K562 (cell line): ENCODE results near the gene GIMAP7. TPM values are rescaled to one million over a fixed set of nuclear protein-coding genes. Genes with fewer than 3 reads are reported as not detected.

Experiments
- ATAC-seq: fragments of 200-7000 bp; cut with Tn5 transposase; 3 replicates; pipeline ENCODE4 v1.9.1; 2020; ENCODE audit warnings: moderate library complexity
- BruUV-seq: library from RNA; stranded (reverse); fragments of 400-500 nt; replicated peaks from 2 replicates; lab custom pipeline; 2021; lab: Mats Ljungman, UMichigan
- CTCF ChIA-PET: fragments of 300-600 bp; formaldehyde crosslinking; extraction: SDS; loops from one replicate; lab custom pipeline; 2021; ENCODE audit warnings: low intra/inter-chr PET ratio; lab: Yijun Ruan, JAX
- POLR2A ChIA-PET: fragments of 300-600, 350-650 bp; sonication (Branson Sonifier 250); formaldehyde crosslinking; extraction: SDS; loops from one replicate; lab custom pipeline; 2021; ENCODE audit warnings: antibody characterized with exemption, inconsistent platforms; lab: Yijun Ruan, JAX
- DNase-seq, 4 experiments: peaks; one replicate each; pipeline versions ENCODE4 v3.0.0 to v3.0.0-alpha.2; 2011 to 2018; ENCODE audit warnings: low spot score in 3 of 4, mixed read lengths in 3 of 4; ENCODE audit errors: extremely low read depth in 1 of 4
- FAIRE-seq: peaks from 2 replicates; lab custom pipeline; 2011; peaks lifted over from hg19 to GRCh38; lab: Jason Lieb, UNC
- H2AFZ ChIP-seq: 2 replicates; pipeline ENCODE4 v1.6.0; 2011; ENCODE audit warnings: low read depth, low read length, control low read depth, inconsistent platforms
- H3K27ac ChIP-seq: fragments of 200-600 bp; 3 replicates; pipeline ENCODE4 v1.8.0; 2011; ENCODE audit warnings: low read depth, mild to moderate bottlenecking, control low read depth, inconsistent platforms, low read length, moderate library complexity, mixed read lengths; ENCODE audit errors: extremely low read depth
- H3K27me3 ChIP-seq, 2 experiments: fragments of 300-600 bp in 1 of 2; 2 replicates in 1 of 2; 3 replicates in 1 of 2; pipeline versions ENCODE4 v1.6.0 to v1.8.0; 2011; ENCODE audit warnings: inconsistent platforms in 2 of 2, low read length in 2 of 2, mild to moderate bottlenecking in 1 of 2, mixed read lengths in 1 of 2, moderate library complexity in 1 of 2; ENCODE audit not compliant: control insufficient read depth in 2 of 2, insufficient read depth in 2 of 2
- H3K36me3 ChIP-seq: fragments of 300-600 bp; 3 replicates; pipeline ENCODE4 v1.8.0; 2011; ENCODE audit warnings: mild to moderate bottlenecking, low read length, inconsistent platforms; ENCODE audit not compliant: control insufficient read depth, insufficient read depth
- H3K4me1 ChIP-seq, 2 experiments: fragments of 200-600 bp in 1 of 2; replicated peaks in 1 of 2; 2 replicates in 1 of 2; 3 replicates in 1 of 2; pipeline versions ENCODE4 v1.5.1 to v1.8.0; 2011; ENCODE audit warnings: inconsistent platforms in 2 of 2, low read length in 2 of 2, mild to moderate bottlenecking in 1 of 2, mixed read lengths in 1 of 2, moderate library complexity in 1 of 2; ENCODE audit not compliant: control insufficient read depth in 2 of 2, insufficient read depth in 2 of 2
- H3K4me2 ChIP-seq: 2 replicates; pipeline ENCODE4 v1.6.1; 2011; ENCODE audit warnings: low read length, control low read depth, inconsistent platforms, mixed read lengths; ENCODE audit not compliant: insufficient read depth
- H3K4me3 ChIP-seq: fragments of 200-600 bp; sonication (generic), shearing (Covaris generic); 2 replicates; pipeline ENCODE4 v1.5.1; 2016; ENCODE audit warnings: control low read depth, inconsistent platforms
- H3K79me2 ChIP-seq: fragments of 200-600 bp; 3 replicates; pipeline ENCODE4 v1.8.0; 2011; ENCODE audit warnings: low read length, inconsistent platforms; ENCODE audit not compliant: control insufficient read depth, insufficient read depth
- H3K9ac ChIP-seq, 2 experiments: 2 replicates each; pipeline versions ENCODE4 v1.6.0 to v1.6.1; 2011; ENCODE audit warnings: low read depth in 2 of 2, low read length in 2 of 2, control low read depth in 1 of 2, inconsistent platforms in 1 of 2, mild to moderate bottlenecking in 1 of 2, mixed read lengths in 1 of 2; ENCODE audit not compliant: insufficient read depth in 1 of 2
- H3K9me1 ChIP-seq: one replicate; pipeline ENCODE4 v1.6.0; 2011; ENCODE audit warnings: inconsistent platforms, mild to moderate bottlenecking, low read length, moderate library complexity; ENCODE audit not compliant: control insufficient read depth, insufficient read depth
- H3K9me3 ChIP-seq: replicated peaks from 2 replicates; pipeline ENCODE4 v1.5.1; 2011; ENCODE audit warnings: low read depth, low read length, inconsistent platforms; ENCODE audit not compliant: control insufficient read depth, insufficient read depth
- H4K20me1 ChIP-seq: replicated peaks from 2 replicates; pipeline ENCODE4 v1.6.1; 2011; ENCODE audit warnings: low read length, inconsistent platforms, mixed read lengths; ENCODE audit not compliant: control insufficient read depth, insufficient read depth
- ARID2 ChIP-seq: fragments of 450-650 bp; IDR thresholded peaks from 2 replicates; pipeline ENCODE4 v1.6.1; 2017; ENCODE audit warnings: antibody characterized with exemption, mild to moderate bottlenecking
- E2F3 ChIP-seq: fragments of 250-450 bp; sonication (Bioruptor Pico); IDR thresholded peaks from 2 replicates; pipeline ENCODE4 v1.4.0; 2020; ENCODE audit warnings: mild to moderate bottlenecking
- FOXJ2 ChIP-seq: fragments of 200-800 bp; sonication (Bioruptor generic); IDR thresholded peaks from 2 replicates; pipeline ENCODE4 v1.6.1; 2016; ENCODE audit warnings: missing genetic modification characterization, missing compliant biosample characterization
- HLTF ChIP-seq: fragments of 450-650 bp; IDR thresholded peaks from 2 replicates; pipeline ENCODE4 v1.6.1; 2016
- KDM1A ChIP-seq, 2 experiments: fragments of 450-650 bp; IDR thresholded peaks; 2 replicates each; pipeline ENCODE4 v1.6.1; 2016; ENCODE audit warnings: mild to moderate bottlenecking in 2 of 2
- KDM5B ChIP-seq: fragments of 200-600 bp; sonication (generic); IDR thresholded peaks from 2 replicates; pipeline ENCODE4 v1.6.1; 2012; ENCODE audit warnings: low read depth, mild to moderate bottlenecking, moderate library complexity, low read length, control low read depth, inconsistent platforms; ENCODE audit not compliant: insufficient replicate concordance
- MAFF ChIP-seq: IDR thresholded peaks from 2 replicates; pipeline ENCODE4 v1.6.1; 2012; ENCODE audit warnings: low read length, improper control_type of control experiment
- MYBL2 ChIP-seq, 2 experiments: fragments of 450-650 bp in 1 of 2; sonication (generic) in 1 of 2; formaldehyde crosslinking in 1 of 2; IDR thresholded peaks; 2 replicates each; pipeline versions ENCODE4 v1.6.1 to v1.8.1; 2017 to 2022; ENCODE audit warnings: borderline replicate concordance in 1 of 2, inconsistent platforms in 1 of 2, low read depth in 1 of 2, mild to moderate bottlenecking in 1 of 2, missing genetic modification reagents in 1 of 2, moderate library complexity in 1 of 2
- PHF21A ChIP-seq: fragments of 450-650 bp; IDR thresholded peaks from 2 replicates; pipeline ENCODE4 v1.6.1; 2017; ENCODE audit warnings: low read depth, borderline replicate concordance
- POLR2H ChIP-seq: IDR thresholded peaks from 2 replicates; pipeline ENCODE4 v1.6.1; 2016; ENCODE audit warnings: missing genetic modification characterization, low read depth, mild to moderate bottlenecking, control low read depth, missing compliant biosample characterization, moderate library complexity
- SMARCA5 ChIP-seq: fragments of 450-650 bp; IDR thresholded peaks from 2 replicates; pipeline ENCODE4 v1.6.1; 2016
- THRA ChIP-seq: fragments of 450-650 bp; IDR thresholded peaks from 2 replicates; pipeline ENCODE4 v1.6.1; 2017; ENCODE audit warnings: mild to moderate bottlenecking, moderate library complexity
- VEZF1 ChIP-seq: fragments of 200-800 bp; sonication (Bioruptor generic); IDR thresholded peaks from 2 replicates; pipeline ENCODE4 v1.6.1; 2017; ENCODE audit warnings: missing genetic modification characterization, missing compliant biosample characterization
- ZBTB2 ChIP-seq: fragments of 450-650 bp; IDR thresholded peaks from 2 replicates; pipeline ENCODE4 v1.6.1; 2016; ENCODE audit warnings: antibody characterized with exemption
- ZNF311 ChIP-seq: fragments of 250-450 bp; sonication (Bioruptor Pico); IDR thresholded peaks from 2 replicates; pipeline ENCODE4 v1.4.0; 2020; ENCODE audit warnings: mild to moderate bottlenecking, moderate library complexity
- ZNF431 ChIP-seq: sonication (generic); formaldehyde crosslinking; IDR thresholded peaks from 2 replicates; pipeline ENCODE4 v1.8.0; 2022; ENCODE audit warnings: mild to moderate bottlenecking, missing genetic modification reagents
- ZNF589 ChIP-seq: fragments of 200-800 bp; sonication (Bioruptor generic); IDR thresholded peaks from 2 replicates; pipeline ENCODE4 v1.6.1; 2016; ENCODE audit warnings: low read depth, missing genetic modification characterization, missing compliant biosample characterization
- WGBS: fragments of 100-300 bp; shearing (Covaris generic); methylation state at CpG from one replicate; pipeline ENCODE4 v1.1.6; 2016; ENCODE audit warnings: low coverage, mixed read lengths; ENCODE audit not compliant: insufficient coverage; ENCODE audit errors: missing lambda C conversion rate; 5-methylcytosine and 5-hydroxymethylcytosine counted together
- in situ Hi-C: fragments of 300-500 bp; cut with MboI; formaldehyde crosslinking; loops from 4 replicates; pipeline ENCODE4 v1.15.0; 2018; ENCODE audit warnings: inconsistent platforms, mixed read lengths
- intact Hi-C: fragments of 100-400 bp; cut with micrococcal nuclease; formaldehyde crosslinking; loops from 2 replicates; pipeline ENCODE4 v1.14.2; 2022
- polyA plus RNA-seq, 8 experiments: library from polyadenylated mRNA; depleted of rRNA in 4 of 8; stranded (reverse) in 5 of 8; unstranded in 3 of 8; fragments of >200 nt; fragmentation: Nextera tagmentation in 2 of 8; fragmentation: Illumina TruSeq in 1 of 8; extraction: Ambion mirVana in 2 of 8; extraction: Trizol in 1 of 8; gene quantifications; 2 replicates each; pipeline versions ENCODE4 v1.2.1 to v1.2.3, GENCODE V29; 2011 to 2014; ENCODE audit warnings: inconsistent platforms in 1 of 8, missing spikeins in 1 of 8
- total RNA-seq, 7 experiments: library from RNA; depleted of rRNA in 6 of 7; stranded (reverse); fragments of >200 nt in 6 of 7; fragmentation: Illumina TruSeq in 2 of 7; extraction: Trizol in 2 of 7; gene quantifications; 2 replicates each; pipeline versions ENCODE4 v1.2.1 to v1.2.3, GENCODE V29; 2011 to 2021; ENCODE audit warnings: low replicate concordance in 1 of 7

Gene GIMAP7
- total and polyA plus RNA-seq, 9 of the 15 experiments (the other 6 are each of a cell fraction or from before 2014, with no cell fraction given), result 0.42 TPM; not detected in 8

- H3K9me3 ChIP-seq, result 0 out of 2 replicates have a peak, but pooled peaks cover 2% of the 10 kb centered on the region
- TF ChIP-seq ZNF431 (CRISPR knock-in tag) (no peak), KDM1A (IDR thresholded peaks at IDR 0.05) (no peak), VEZF1 (no peak), MYBL2 (IDR thresholded peaks at IDR 0.05; ENCODE audit: low read depth) (no peak), MYBL2 (CRISPR knock-in tag; IDR thresholded peaks at IDR 0.05; ENCODE audit: borderline replicate concordance) (no peak), KDM5B (no peak), ZNF311 (CRISPR knock-in tag) (no peak), ARID2 (no peak), MAFF (no peak), ZBTB2 (no peak), SMARCA5 (no peak), E2F3 (CRISPR knock-in tag) (no peak), POLR2H (tag) (no peak), THRA (no peak), ZNF589 (no peak), HLTF (no peak), PHF21A (no peak), FOXJ2 (tag) (no peak)
- WGBS, result 0% methylated on average over 1 of the region's 1 CpG
- H3K4me2 ChIP-seq, result no peak overlapping the region
- intact Hi-C loops, result no loop called here
- POLR2A ChIA-PET, result interaction anchor here (0.8 kb wide), 1 partner anchor 20 kb away, joined by 3 read pairs; no protein-coding TSS in a partner anchor
- no peaks in the 10 kb centered on the region for H4K20me1 ChIP-seq
- BruUV-seq, result no TSS peak
- no peak overlapping the region for H3K27ac ChIP-seq
- H3K4me3 ChIP-seq, result no peak overlapping the region
- no peaks in the 10 kb centered on the region for H3K9me1 ChIP-seq
- H3K27me3 ChIP-seq, result peaks cover 0 to 5% of the 10 kb centered on the region in 2 experiments; a peak in 2 of 5 replicates
- no peak for FAIRE-seq
- H2AFZ ChIP-seq, result no peak overlapping the region
- DNase-seq, result no peak
- no peaks in the 10 kb centered on the region for H3K79me2 ChIP-seq
- H3K9ac ChIP-seq, result no peak overlapping the region
- CTCF ChIA-PET, result no interaction called here
- no peaks in the 10 kb centered on the region for H3K4me1 ChIP-seq
- in situ Hi-C loops, result no loop called here
- no peaks in the 10 kb centered on the region for H3K36me3 ChIP-seq
- no peak for ATAC-seq
These were observed 45.8 kb downstream of the GIMAP7 start for GRCh38 chr7:150560486-150560885.
